AG10803 (cell line): ENCODE results near the gene DALRD3.

Experiments
- DNase-seq: peaks from one replicate; pipeline ENCODE4 v3.0.0; 2010; ENCODE audit warnings: low read depth
- H3K4me3 ChIP-seq: 2 replicates; pipeline ENCODE4 v1.5.1; 2011; ENCODE audit warnings: mild to moderate bottlenecking, low read length, control low read depth
- CTCF ChIP-seq: conservative IDR thresholded peaks from 2 replicates; pipeline ENCODE4 v1.5.1; 2011; ENCODE audit warnings: mild to moderate bottlenecking, low read length, control low read depth, inconsistent platforms

The DALRD3 gene

GRCh38 chr3:49034650-49035049 is 16.3 kb upstream of the DALRD3 start:
- no peak overlapping the region for H3K4me3 ChIP-seq
- no peak for DNase-seq
- no peak for TF ChIP-seq CTCF

- DNase-seq, result no peak
- no peak for TF ChIP-seq CTCF
- H3K4me3 ChIP-seq, result no peak overlapping the region
Measured at GRCh38 chr3:49032646-49033304, 14.4 kb upstream of the DALRD3 start.

GRCh38 chr3:49030321-49030720 is 11.9 kb upstream of the DALRD3 start:
- H3K4me3 ChIP-seq, result no peak overlapping the region
- TF ChIP-seq CTCF, result no peak
- DNase-seq, result no peak

GRCh38 chr3:49029563-49029884 is 11.1 kb upstream of the DALRD3 start:
- no peak for TF ChIP-seq CTCF
- no peak for DNase-seq
- peak overlapping the region; percentile 28 for H3K4me3 ChIP-seq

GRCh38 chr3:49028673-49029562 is 10.5 kb upstream of the DALRD3 start, which contains the start of gene IMPDH2:
IMPDH2 (minus strand) TSS chr3:49029398; CDS start chr3:49029350, 48 bp downstream.
- H3K4me3 ChIP-seq, result peak within 1 kb of the TSS; percentile 97
- no peak for TF ChIP-seq CTCF
- DNase-seq, result peak; percentile 90

- no peak for DNase-seq
- H3K4me3 ChIP-seq, result peak overlapping the region; percentile 97
- no peak for TF ChIP-seq CTCF
Measured at GRCh38 chr3:49028298-49028672, 9.9 kb upstream of the DALRD3 start.

GRCh38 chr3:49027634-49028033 is 9.3 kb upstream of the DALRD3 start:
- no peak for TF ChIP-seq CTCF
- H3K4me3 ChIP-seq, result peak overlapping the region; percentile 5
- no peak for DNase-seq
